ENCODE data around the gene HLF. TPM values are rescaled to one million over a fixed set of nuclear protein-coding genes. Genes with fewer than 3 reads are reported as not detected.

HLF gene
- total and polyA plus RNA-seq, 2 experiments from 2014 or later: 0.29 to 0.74 TPM

DNA sequence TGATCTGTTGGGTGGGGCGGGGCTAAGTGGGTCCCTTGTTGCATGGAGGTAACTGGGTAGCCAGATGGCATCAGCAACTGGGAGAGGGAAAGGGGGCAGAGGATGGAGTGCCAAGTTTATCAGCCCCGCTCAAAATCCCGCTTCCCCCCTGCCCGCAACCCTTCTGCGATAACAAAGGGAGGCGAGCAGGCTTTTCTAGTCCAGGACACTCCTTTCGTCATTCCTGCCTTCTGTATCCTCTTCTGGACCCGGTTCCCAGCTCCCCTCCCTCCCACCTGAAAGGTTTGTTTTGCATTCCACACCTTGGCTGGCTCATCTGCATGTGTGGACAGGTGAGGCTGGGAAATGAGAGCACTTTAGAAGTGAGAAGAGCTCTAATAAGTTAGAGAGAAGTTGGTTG lies 53.3 kb downstream of the HLF start:
- H3K9me3 ChIP-seq (ENCODE audit: low read depth): no peaks in the 10 kb centered on the region
- no peak for DNase-seq (ENCODE audit: low read depth in 1 of 2, low spot score in 1 of 2)
- H3K4me1 ChIP-seq (ENCODE audit: low read depth): peaks cover 7% of the 10 kb centered on the region
- H3K36me3 ChIP-seq: no peaks in the 10 kb centered on the region
- TF ChIP-seq, protein P1, sequence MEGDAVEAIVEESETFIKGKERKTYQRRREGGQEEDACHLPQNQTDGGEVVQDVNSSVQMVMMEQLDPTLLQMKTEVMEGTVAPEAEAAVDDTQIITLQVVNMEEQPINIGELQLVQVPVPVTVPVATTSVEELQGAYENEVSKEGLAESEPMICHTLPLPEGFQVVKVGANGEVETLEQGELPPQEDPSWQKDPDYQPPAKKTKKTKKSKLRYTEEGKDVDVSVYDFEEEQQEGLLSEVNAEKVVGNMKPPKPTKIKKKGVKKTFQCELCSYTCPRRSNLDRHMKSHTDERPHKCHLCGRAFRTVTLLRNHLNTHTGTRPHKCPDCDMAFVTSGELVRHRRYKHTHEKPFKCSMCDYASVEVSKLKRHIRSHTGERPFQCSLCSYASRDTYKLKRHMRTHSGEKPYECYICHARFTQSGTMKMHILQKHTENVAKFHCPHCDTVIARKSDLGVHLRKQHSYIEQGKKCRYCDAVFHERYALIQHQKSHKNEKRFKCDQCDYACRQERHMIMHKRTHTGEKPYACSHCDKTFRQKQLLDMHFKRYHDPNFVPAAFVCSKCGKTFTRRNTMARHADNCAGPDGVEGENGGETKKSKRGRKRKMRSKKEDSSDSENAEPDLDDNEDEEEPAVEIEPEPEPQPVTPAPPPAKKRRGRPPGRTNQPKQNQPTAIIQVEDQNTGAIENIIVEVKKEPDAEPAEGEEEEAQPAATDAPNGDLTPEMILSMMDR (IDR thresholded peaks at IDR 0.05; ENCODE audit: low read depth, low read length): no peak
- no peak overlapping the region for H3K4me3 ChIP-seq
- H3K27me3 ChIP-seq: no peaks in the 10 kb centered on the region
- no peak overlapping the region for H3K27ac ChIP-seq

DNA sequence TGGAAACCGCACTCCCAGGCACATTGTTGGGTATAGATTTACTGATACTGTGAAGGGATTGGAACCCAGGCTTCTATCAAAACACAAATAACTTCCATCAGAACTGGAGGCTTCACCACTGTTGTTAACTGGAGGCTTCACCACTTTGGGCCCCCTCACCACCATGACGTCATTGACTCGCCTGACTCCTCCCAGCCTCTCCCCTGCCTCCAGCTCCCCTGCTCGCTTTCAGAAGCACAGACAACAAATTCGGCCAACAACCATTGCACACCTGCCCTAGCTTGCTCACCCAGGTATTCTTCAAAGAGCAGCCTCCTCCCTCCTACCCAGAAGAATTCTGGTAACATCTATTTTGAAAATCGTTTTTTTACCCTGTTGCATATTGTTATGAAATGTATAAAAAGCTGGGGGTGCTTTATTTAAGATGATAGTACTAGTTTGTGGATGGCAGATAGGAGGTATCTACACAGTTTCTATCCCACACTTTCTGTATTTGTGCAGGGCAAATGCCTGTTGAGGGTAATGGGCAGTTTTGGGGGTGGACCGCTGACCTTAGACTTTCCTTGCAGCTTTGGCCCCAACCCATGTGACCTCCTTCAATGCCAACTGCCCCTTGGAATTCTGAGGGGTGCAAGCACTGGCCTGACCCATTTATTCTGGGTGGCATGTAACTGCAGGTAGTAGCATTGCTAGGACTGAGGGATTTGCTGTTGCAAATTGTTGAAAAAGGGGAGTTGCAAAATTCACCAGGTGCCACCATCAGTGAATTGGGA lies 54.1 kb downstream of the HLF start:
- TF ChIP-seq, protein P1 (IDR thresholded peaks at IDR 0.05; ENCODE audit: low read depth, low read length): no peak
- DNase-seq (ENCODE audit: low read depth in 1 of 2, low spot score in 1 of 2): no peak
- Histone ChIP-seq H3K4me1 (ENCODE audit: low read depth) (peaks cover 7% of the 10 kb centered on the region), H3K27me3 (no peaks in the 10 kb centered on the region), H3K4me3 (no peak overlapping the region), H3K27ac (no peak overlapping the region), H3K9me3 (ENCODE audit: low read depth) (no peaks in the 10 kb centered on the region), H3K36me3 (no peaks in the 10 kb centered on the region)

DNA sequence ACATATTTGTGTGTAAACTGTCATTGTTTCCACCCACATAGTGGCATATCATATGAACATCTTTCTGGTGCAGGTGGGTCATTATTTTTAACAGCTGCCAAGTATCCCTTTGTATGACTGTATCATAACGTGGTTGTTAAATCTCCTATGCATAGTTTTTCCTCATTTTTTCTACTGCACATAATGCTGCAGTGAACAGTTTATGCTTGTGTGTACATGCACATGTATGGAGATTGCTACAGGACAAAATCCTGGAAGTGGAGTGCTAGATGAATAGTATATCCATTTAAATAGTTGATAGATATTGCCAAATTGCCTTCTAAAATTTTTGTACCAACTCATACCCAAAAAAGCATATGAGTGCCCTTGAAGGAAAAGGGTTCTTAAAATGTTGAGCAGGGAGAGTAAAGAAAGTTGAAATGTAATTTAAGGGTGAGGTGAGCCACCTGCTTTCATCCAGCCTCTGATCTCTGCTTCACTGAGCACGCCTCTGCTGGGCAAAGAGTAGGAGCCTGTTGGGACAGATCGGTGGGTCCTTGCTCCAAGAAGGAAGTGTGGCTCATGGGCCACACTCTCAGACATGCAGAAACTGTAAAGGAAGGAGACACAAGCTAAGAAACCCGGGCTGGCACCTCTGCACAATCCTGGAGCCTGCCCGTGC lies 55.3 kb downstream of the HLF start:
- no peaks in the 10 kb centered on the region for H3K36me3 ChIP-seq

DNA sequence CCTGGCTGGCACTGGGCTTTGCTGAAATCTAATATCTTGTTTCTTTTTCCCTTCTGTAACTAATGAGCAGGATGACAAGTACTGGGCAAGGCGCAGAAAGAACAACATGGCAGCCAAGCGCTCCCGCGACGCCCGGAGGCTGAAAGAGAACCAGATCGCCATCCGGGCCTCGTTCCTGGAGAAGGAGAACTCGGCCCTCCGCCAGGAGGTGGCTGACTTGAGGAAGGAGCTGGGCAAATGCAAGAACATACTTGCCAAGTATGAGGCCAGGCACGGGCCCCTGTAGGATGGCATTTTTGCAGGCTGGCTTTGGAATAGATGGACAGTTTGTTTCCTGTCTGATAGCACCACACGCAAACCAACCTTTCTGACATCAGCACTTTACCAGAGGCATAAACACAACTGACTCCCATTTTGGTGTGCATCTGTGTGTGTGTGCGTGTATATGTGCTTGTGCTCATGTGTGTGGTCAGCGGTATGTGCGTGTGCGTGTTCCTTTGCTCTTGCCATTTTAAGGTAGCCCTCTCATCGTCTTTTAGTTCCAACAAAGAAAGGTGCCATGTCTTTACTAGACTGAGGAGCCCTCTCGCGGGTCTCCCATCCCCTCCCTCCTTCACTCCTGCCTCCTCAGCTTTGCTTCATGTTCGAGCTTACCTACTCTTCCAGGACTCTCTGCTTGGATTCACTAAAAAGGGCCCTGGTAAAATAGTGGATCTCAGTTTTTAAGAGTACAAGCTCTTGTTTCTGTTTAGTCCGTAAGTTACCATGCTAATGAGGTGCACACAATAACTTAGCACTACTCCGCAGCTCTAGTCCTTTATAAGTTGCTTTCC lies 56.0 kb downstream of the HLF start:
- no peak overlapping the region for H3K4me3 ChIP-seq
- H3K4me1 ChIP-seq (ENCODE audit: low read depth): peaks cover 7% of the 10 kb centered on the region
- H3K9me3 ChIP-seq (ENCODE audit: low read depth): no peaks in the 10 kb centered on the region
- TF ChIP-seq, protein P1 (IDR thresholded peaks at IDR 0.05; ENCODE audit: low read depth, low read length): no peak
- no peak for DNase-seq (ENCODE audit: low read depth in 1 of 2, low spot score in 1 of 2)
- no peaks in the 10 kb centered on the region for H3K36me3 ChIP-seq
- H3K27ac ChIP-seq: no peak overlapping the region
- no peaks in the 10 kb centered on the region for H3K27me3 ChIP-seq

More for the DNA sequence above, 55.3 kb downstream of the HLF start:
- DNase-seq (ENCODE audit: low read depth in 1 of 2, low spot score in 1 of 2): no peak
- TF ChIP-seq, protein P1 (IDR thresholded peaks at IDR 0.05; ENCODE audit: low read depth, low read length): no peak
- no peak overlapping the region for H3K4me3 ChIP-seq
- no peak overlapping the region for H3K27ac ChIP-seq
- H3K9me3 ChIP-seq (ENCODE audit: low read depth): no peaks in the 10 kb centered on the region
- H3K27me3 ChIP-seq: no peaks in the 10 kb centered on the region
- peaks cover 7% of the 10 kb centered on the region for H3K4me1 ChIP-seq (ENCODE audit: low read depth)

DNA sequence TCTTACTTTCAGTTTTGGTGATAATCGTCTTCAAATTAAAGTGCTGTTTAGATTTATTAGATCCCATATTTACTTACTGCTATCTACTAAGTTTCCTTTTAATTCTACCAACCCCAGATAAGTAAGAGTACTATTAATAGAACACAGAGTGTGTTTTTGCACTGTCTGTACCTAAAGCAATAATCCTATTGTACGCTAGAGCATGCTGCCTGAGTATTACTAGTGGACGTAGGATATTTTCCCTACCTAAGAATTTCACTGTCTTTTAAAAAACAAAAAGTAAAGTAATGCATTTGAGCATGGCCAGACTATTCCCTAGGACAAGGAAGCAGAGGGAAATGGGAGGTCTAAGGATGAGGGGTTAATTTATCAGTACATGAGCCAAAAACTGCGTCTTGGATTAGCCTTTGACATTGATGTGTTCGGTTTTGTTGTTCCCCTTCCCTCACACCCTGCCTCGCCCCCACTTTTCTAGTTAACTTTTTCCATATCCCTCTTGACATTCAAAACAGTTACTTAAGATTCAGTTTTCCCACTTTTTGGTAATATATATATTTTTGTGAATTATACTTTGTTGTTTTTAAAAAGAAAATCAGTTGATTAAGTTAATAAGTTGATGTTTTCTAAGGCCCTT lies 56.8 kb downstream of the HLF start:
- no peak overlapping the region for H3K4me3 ChIP-seq
- TF ChIP-seq, protein P1 (IDR thresholded peaks at IDR 0.05; ENCODE audit: low read depth, low read length): no peak
- DNase-seq (ENCODE audit: low read depth in 1 of 2, low spot score in 1 of 2): no peak
- peaks cover 7% of the 10 kb centered on the region for H3K4me1 ChIP-seq (ENCODE audit: low read depth)
- no peaks in the 10 kb centered on the region for H3K27me3 ChIP-seq
- no peaks in the 10 kb centered on the region for H3K36me3 ChIP-seq
- no peaks in the 10 kb centered on the region for H3K9me3 ChIP-seq (ENCODE audit: low read depth)
- no peak overlapping the region for H3K27ac ChIP-seq
